Vagina (tissue), 2 donors: ENCODE data around the gene SH2D6. TPM values are rescaled to one million over a fixed set of nuclear protein-coding genes. Genes with fewer than 3 reads are reported as not detected.

Experiments
- DNase-seq, 2 donors: peaks; one replicate each; pipeline ENCODE4 v3.0.0-alpha.2; 2017; ENCODE audit errors: extremely low spot score in 2 of 2
- H3K27ac ChIP-seq: fragments of 200-600 bp; sonication (generic); one replicate; pipeline ENCODE4 v1.5.1; 2019
- H3K27me3 ChIP-seq: fragments of 200-600 bp; sonication (generic); one replicate; pipeline ENCODE4 v1.5.1; 2019
- H3K36me3 ChIP-seq, 2 donors: fragments of 200-600 bp; sonication (generic); one replicate each; pipeline ENCODE4 v1.5.1; 2017 to 2019
- H3K4me1 ChIP-seq: fragments of 200-600 bp; sonication (generic); one replicate; pipeline ENCODE4 v1.5.1; 2019
- H3K4me3 ChIP-seq, 2 donors: fragments of 200-600 bp; sonication (generic); 1 replicate in 1 of 2; 2 replicates in 1 of 2; pipeline ENCODE4 v1.5.1; 2016 to 2019
- H3K9me3 ChIP-seq: fragments of 200-600 bp; sonication (generic); one replicate; pipeline ENCODE4 v1.5.1; 2019
- POLR2A ChIP-seq, 2 donors: fragments of 450-650 bp; IDR thresholded peaks; one replicate each; pipeline ENCODE4 v1.6.1; 2017; ENCODE audit warnings: antibody characterized with exemption in 2 of 2, mild to moderate bottlenecking in 2 of 2, moderate library complexity in 2 of 2
- POLR2AphosphoS5 ChIP-seq, 2 donors: sonication (generic); formaldehyde crosslinking; IDR thresholded peaks; one replicate each; pipeline ENCODE4 v1.9.0; 2017; ENCODE audit warnings: antibody characterized with exemption in 2 of 2, mild to moderate bottlenecking in 2 of 2, low read depth in 1 of 2; ENCODE audit not compliant: insufficient read depth in 1 of 2
- intact Hi-C: fragments of 100-400 bp; cut with DNase I; formaldehyde crosslinking; loops from one replicate; pipeline ENCODE4 v1.15.1; 2023
- total RNA-seq: library from RNA; depleted of rRNA; stranded (reverse); fragments of >200 nt; gene quantifications from one replicate; pipeline ENCODE4 v1.2.3, GENCODE V29; 2016
- TF ChIP-seq, protein P1 (sequence below), 3 experiments: fragments of 450-650 bp in 2 of 3; fragments of 200-600 bp in 1 of 3; sonication (generic) in 1 of 3; IDR thresholded peaks; one replicate each; pipeline ENCODE4 v1.5.1; 2017 to 2019; ENCODE audit warnings: antibody characterized with exemption in 3 of 3, mild to moderate bottlenecking in 2 of 3, moderate library complexity in 2 of 3

SH2D6 gene
- total RNA-seq, 1 donor from 2014 or later = not detected

- no peak for DNase-seq
- Histone ChIP-seq H3K4me3 (no peak overlapping the region), H3K27ac (no peak overlapping the region), H3K27me3 (no peaks in the 10 kb centered on the region), H3K4me1 (peaks cover 37% of the 10 kb centered on the region), H3K9me3 (no peaks in the 10 kb centered on the region), H3K36me3 (peaks cover 2 to 37% of the 10 kb centered on the region in 2 donors)
- intact Hi-C loops = no loop called here
- no peak for TF ChIP-seq POLR2AphosphoS5 (IDR thresholded peaks at IDR 0.05; ENCODE audit: insufficient read depth in 1 of 2, low read depth in 1 of 2)
- TF ChIP-seq, protein P1, sequence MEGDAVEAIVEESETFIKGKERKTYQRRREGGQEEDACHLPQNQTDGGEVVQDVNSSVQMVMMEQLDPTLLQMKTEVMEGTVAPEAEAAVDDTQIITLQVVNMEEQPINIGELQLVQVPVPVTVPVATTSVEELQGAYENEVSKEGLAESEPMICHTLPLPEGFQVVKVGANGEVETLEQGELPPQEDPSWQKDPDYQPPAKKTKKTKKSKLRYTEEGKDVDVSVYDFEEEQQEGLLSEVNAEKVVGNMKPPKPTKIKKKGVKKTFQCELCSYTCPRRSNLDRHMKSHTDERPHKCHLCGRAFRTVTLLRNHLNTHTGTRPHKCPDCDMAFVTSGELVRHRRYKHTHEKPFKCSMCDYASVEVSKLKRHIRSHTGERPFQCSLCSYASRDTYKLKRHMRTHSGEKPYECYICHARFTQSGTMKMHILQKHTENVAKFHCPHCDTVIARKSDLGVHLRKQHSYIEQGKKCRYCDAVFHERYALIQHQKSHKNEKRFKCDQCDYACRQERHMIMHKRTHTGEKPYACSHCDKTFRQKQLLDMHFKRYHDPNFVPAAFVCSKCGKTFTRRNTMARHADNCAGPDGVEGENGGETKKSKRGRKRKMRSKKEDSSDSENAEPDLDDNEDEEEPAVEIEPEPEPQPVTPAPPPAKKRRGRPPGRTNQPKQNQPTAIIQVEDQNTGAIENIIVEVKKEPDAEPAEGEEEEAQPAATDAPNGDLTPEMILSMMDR (IDR thresholded peaks at IDR 0.05) = no peak
- TF ChIP-seq POLR2A (IDR thresholded peaks at IDR 0.05) = no peak
These were observed 17.7 kb upstream of the SH2D6 start for GRCh38 chr2:85400541-85401463.

DNA sequence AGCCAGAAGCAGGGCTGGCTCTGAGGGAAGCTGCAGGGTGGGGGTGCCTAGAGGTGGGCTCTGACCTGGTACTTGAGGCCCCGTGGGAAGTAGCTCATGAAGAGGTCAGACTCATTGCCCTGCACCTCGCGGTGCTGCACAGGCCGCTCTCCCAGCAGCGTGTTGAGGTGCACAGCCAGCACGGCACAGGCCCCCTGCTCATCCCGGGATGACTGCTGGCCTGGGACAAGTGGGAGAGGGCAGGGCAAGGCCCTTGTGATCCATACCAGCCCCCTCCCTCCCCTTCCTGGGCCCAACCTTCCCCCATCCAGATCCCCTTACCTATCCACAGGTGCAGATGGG lies 17.1 kb upstream of the SH2D6 start:
- DNase-seq = no peak

DNA sequence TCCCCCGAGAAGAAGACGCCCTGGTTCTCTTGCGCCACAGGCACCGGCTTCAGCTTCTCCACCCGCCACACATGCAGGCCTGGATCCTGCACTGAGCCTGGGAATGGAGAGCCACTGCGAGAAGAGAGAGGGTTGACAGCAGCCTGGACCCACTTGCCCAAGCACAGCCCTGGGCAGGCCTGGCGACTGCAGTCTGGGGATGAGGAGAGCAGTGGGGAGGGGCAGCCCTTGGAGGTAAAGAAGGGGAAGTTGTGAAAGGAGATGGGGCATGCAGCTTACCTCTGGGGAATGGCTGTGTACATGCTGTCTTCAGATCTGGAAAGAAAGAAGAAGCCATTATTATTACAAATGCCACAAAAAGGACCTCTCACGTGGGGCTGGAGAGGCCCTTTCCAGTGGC lies 16.7 kb upstream of the SH2D6 start:
- Histone ChIP-seq H3K9me3 (no peaks in the 10 kb centered on the region), H3K4me1 (peaks cover 34% of the 10 kb centered on the region), H3K27me3 (no peaks in the 10 kb centered on the region), H3K27ac (no peak overlapping the region), H3K36me3 (peaks cover 2 to 31% of the 10 kb centered on the region in 2 donors), H3K4me3 (no peak overlapping the region)
- no peak for DNase-seq
- intact Hi-C loops = no loop called here
- TF ChIP-seq POLR2A (IDR thresholded peaks at IDR 0.05) = no peak
- TF ChIP-seq, protein P1 (IDR thresholded peaks at IDR 0.05) = no peak
- TF ChIP-seq POLR2AphosphoS5 (IDR thresholded peaks at IDR 0.05; ENCODE audit: insufficient read depth in 1 of 2, low read depth in 1 of 2) = no peak

More for the DNA sequence above, 17.1 kb upstream of the SH2D6 start:
- H3K36me3 ChIP-seq = peaks cover 2 to 31% of the 10 kb centered on the region in 2 donors
- no peaks in the 10 kb centered on the region for H3K9me3 ChIP-seq
- TF ChIP-seq, protein P1 (IDR thresholded peaks at IDR 0.05) = no peak
- TF ChIP-seq POLR2A (IDR thresholded peaks at IDR 0.05) (no peak), POLR2AphosphoS5 (IDR thresholded peaks at IDR 0.05; ENCODE audit: insufficient read depth in 1 of 2, low read depth in 1 of 2) (no peak)
- intact Hi-C loops = no loop called here
- H3K4me1 ChIP-seq = peaks cover 37% of the 10 kb centered on the region
- no peak overlapping the region for H3K27ac ChIP-seq
- no peak overlapping the region for H3K4me3 ChIP-seq
- H3K27me3 ChIP-seq = no peaks in the 10 kb centered on the region

- no peak overlapping the region for H3K4me3 ChIP-seq
- intact Hi-C loops = no loop called here
- H3K36me3 ChIP-seq = peaks cover 0 to 12% of the 10 kb centered on the region in 2 donors
- H3K4me1 ChIP-seq = peaks cover 49% of the 10 kb centered on the region
- H3K27me3 ChIP-seq = no peaks in the 10 kb centered on the region
- TF ChIP-seq POLR2AphosphoS5 (IDR thresholded peaks at IDR 0.05; ENCODE audit: insufficient read depth in 1 of 2, low read depth in 1 of 2) = peak in 1 of 2 donors; percentile 51
- TF ChIP-seq, protein P1 (IDR thresholded peaks at IDR 0.05) = no peak
- H3K9me3 ChIP-seq = no peaks in the 10 kb centered on the region
- peak overlapping the region; percentile 33 for H3K27ac ChIP-seq
- DNase-seq = no peak
These were observed 13.1 kb upstream of the SH2D6 start for GRCh38 chr2:85405201-85406059.
